ENCODE results near the gene CDK6. TPM values are rescaled to one million over a fixed set of nuclear protein-coding genes. Genes with fewer than 3 reads are reported as not detected.
"Not testable (repeated sequence)": the region's sequence is repeated elsewhere in the genome, so short reads cannot be mapped to it uniquely, and the experiment has no call there.

CDK6 gene
- total RNA-seq, 2 donors from 2014 or later: 13.6 to 39.9 TPM

- TF ChIP-seq POLR2A (IDR thresholded peaks at IDR 0.05): no peak
- TF ChIP-seq POLR2AphosphoS5 (IDR thresholded peaks at IDR 0.05): no peak
- no peak for TF ChIP-seq CTCF (IDR thresholded peaks at IDR 0.05)
- Histone ChIP-seq H3K9me3 (no peaks in the 10 kb centered on the region), H3K27me3 (replicated peaks; ENCODE audit: insufficient read depth) (no peaks in the 10 kb centered on the region), H3K4me3 (no peak overlapping the region), H3K27ac (no peak overlapping the region), H3K4me1 (replicated peaks) (no peaks in the 10 kb centered on the region), H3K36me3 (no peaks in the 10 kb centered on the region)
- intact Hi-C loops (cut with DNase I): no loop called here
- WGBS: 84% methylated on average over 3 of the region's 3 CpGs
- DNase-seq (ENCODE audit: low spot score): no peak
Observed at GRCh38 chr7:92747041-92747835, 89.1 kb downstream of the CDK6 start.

- intact Hi-C loops (cut with DNase I): no loop called here
- H3K27me3 ChIP-seq (replicated peaks; ENCODE audit: insufficient read depth): no peaks in the 10 kb centered on the region
- H3K4me1 ChIP-seq (replicated peaks): no peaks in the 10 kb centered on the region
- DNase-seq (ENCODE audit: low spot score): no peak
- no peak overlapping the region for H3K4me3 ChIP-seq
- H3K9me3 ChIP-seq: no peaks in the 10 kb centered on the region
- no peak overlapping the region for H3K27ac ChIP-seq
- no peaks in the 10 kb centered on the region for H3K36me3 ChIP-seq
- 95% methylated on average over 4 of the region's 4 CpGs for WGBS
- TF ChIP-seq CTCF (IDR thresholded peaks at IDR 0.05): no peak
- TF ChIP-seq POLR2A (IDR thresholded peaks at IDR 0.05): no peak
- TF ChIP-seq POLR2AphosphoS5 (IDR thresholded peaks at IDR 0.05): no peak
Observed at GRCh38 chr7:92745241-92745640, 91.1 kb downstream of the CDK6 start.

GRCh38 chr7:92744180-92744579 is 92.2 kb downstream of the CDK6 start:
- DNase-seq (ENCODE audit: low spot score); H3K27me3 ChIP-seq (replicated peaks; ENCODE audit: insufficient read depth); intact Hi-C loops (cut with DNase I); H3K9me3 ChIP-seq; H3K4me1 ChIP-seq (replicated peaks); H3K4me3 ChIP-seq; H3K27ac ChIP-seq; H3K36me3 ChIP-seq: not testable (repeated sequence)
- 92% methylated on average over 4 of the region's 4 CpGs for WGBS

- no peak overlapping the region for H3K27ac ChIP-seq
- H3K27me3 ChIP-seq (replicated peaks; ENCODE audit: insufficient read depth): no peaks in the 10 kb centered on the region
- DNase-seq (ENCODE audit: low spot score): no peak
- no peak overlapping the region for H3K4me3 ChIP-seq
- no peaks in the 10 kb centered on the region for H3K9me3 ChIP-seq
- intact Hi-C loops (cut with DNase I): no loop called here
- no peaks in the 10 kb centered on the region for H3K36me3 ChIP-seq
- TF ChIP-seq POLR2AphosphoS5 (IDR thresholded peaks at IDR 0.05) (no peak), POLR2A (IDR thresholded peaks at IDR 0.05) (no peak), CTCF (IDR thresholded peaks at IDR 0.05) (no peak)
- no peaks in the 10 kb centered on the region for H3K4me1 ChIP-seq (replicated peaks)
Observed at GRCh38 chr7:92742186-92742585, 94.2 kb downstream of the CDK6 start.

GRCh38 chr7:92740700-92741126 is 95.7 kb downstream of the CDK6 start:
- WGBS: 52% methylated on average over 6 of the region's 6 CpGs

More at GRCh38 chr7:92740700-92741126, 95.7 kb downstream of the CDK6 start:
- Histone ChIP-seq H3K27me3 (replicated peaks; ENCODE audit: insufficient read depth) (no peaks in the 10 kb centered on the region), H3K36me3 (no peaks in the 10 kb centered on the region), H3K27ac (no peak overlapping the region), H3K4me1 (replicated peaks) (no peaks in the 10 kb centered on the region), H3K9me3 (no peaks in the 10 kb centered on the region), H3K4me3 (no peak overlapping the region)
- no peak for DNase-seq (ENCODE audit: low spot score)
- intact Hi-C loops (cut with DNase I): no loop called here
- TF ChIP-seq POLR2A (IDR thresholded peaks at IDR 0.05) (no peak), POLR2AphosphoS5 (IDR thresholded peaks at IDR 0.05) (no peak), CTCF (IDR thresholded peaks at IDR 0.05) (no peak)

Data from prostate gland (tissue), 2 donors.